ENCODE measurements around the gene EPHB1. TPM values are rescaled to one million over a fixed set of nuclear protein-coding genes. Genes with fewer than 3 reads are reported as not detected.

Gene EPHB1
- polyA plus RNA-seq, 1 experiment, result 0.50 TPM

DNA sequence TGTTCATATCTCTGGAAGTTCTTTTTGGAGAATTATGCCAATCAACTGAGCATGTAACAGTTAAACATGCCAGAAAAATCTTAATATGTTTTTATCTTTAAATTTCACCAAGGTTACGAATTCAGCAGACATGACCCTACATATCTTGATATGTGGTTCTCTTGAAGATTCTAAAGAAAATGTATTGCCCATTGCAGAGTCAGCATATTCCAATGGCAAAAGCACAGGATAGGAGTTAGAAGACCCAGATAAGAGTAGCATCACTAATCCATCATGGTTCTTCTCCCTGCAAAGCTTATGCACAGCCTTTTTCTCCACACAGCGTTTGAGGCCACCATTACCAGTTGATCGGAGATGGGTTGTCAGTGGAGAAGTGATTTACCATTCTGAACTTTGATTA is 402.8 kb downstream of the EPHB1 start:
- no peaks in the 10 kb centered on the region for H3K36me3 ChIP-seq (ENCODE audit: control insufficient read depth, insufficient read depth, low read length)
- H3K27me3 ChIP-seq (ENCODE audit: control insufficient read depth, insufficient read depth, low read length), result no peaks in the 10 kb centered on the region
- ChIA-PET CTCF (interaction anchor here (1.1 kb wide), 1 partner anchor 10 kb away, joined by 4 read pairs; no protein-coding TSS in a partner anchor), POLR2A (no interaction called here)
- no peak for DNase-seq (ENCODE audit: low read depth)
- no peak overlapping the region for H3K4me3 ChIP-seq (ENCODE audit: low read depth, low read length)
- TF ChIP-seq, protein P1, sequence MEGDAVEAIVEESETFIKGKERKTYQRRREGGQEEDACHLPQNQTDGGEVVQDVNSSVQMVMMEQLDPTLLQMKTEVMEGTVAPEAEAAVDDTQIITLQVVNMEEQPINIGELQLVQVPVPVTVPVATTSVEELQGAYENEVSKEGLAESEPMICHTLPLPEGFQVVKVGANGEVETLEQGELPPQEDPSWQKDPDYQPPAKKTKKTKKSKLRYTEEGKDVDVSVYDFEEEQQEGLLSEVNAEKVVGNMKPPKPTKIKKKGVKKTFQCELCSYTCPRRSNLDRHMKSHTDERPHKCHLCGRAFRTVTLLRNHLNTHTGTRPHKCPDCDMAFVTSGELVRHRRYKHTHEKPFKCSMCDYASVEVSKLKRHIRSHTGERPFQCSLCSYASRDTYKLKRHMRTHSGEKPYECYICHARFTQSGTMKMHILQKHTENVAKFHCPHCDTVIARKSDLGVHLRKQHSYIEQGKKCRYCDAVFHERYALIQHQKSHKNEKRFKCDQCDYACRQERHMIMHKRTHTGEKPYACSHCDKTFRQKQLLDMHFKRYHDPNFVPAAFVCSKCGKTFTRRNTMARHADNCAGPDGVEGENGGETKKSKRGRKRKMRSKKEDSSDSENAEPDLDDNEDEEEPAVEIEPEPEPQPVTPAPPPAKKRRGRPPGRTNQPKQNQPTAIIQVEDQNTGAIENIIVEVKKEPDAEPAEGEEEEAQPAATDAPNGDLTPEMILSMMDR (IDR thresholded peaks at IDR 0.05; ENCODE audit: insufficient read depth, low read depth, low read length), result no peak

DNA sequence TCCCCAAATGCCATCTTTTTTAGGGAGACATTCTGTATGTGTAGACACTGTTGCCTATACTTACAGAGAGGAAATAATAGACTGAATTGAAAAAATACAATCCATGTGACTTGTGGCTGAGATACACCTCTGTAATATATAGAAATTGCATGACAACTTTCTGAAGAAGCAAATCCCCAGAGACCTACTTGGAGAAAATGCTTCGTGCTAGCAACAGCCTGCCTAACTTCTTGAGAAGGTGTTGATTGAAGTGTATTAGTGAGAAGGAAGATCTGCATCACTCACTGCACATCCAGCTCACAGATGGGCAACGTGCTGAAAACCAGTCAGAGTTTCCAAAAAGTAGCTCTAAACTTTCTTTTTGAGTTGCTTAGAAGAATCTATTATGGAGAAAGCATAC is 404.1 kb downstream of the EPHB1 start:
- no peak for DNase-seq (ENCODE audit: low read depth)
- POLR2A ChIA-PET, result no interaction called here
- CTCF ChIA-PET, result no interaction called here
- no peaks in the 10 kb centered on the region for H3K27me3 ChIP-seq (ENCODE audit: control insufficient read depth, insufficient read depth, low read length)
- no peaks in the 10 kb centered on the region for H3K36me3 ChIP-seq (ENCODE audit: control insufficient read depth, insufficient read depth, low read length)
- TF ChIP-seq, protein P1 (IDR thresholded peaks at IDR 0.05; ENCODE audit: insufficient read depth, low read depth, low read length), result no peak
- H3K4me3 ChIP-seq (ENCODE audit: low read depth, low read length), result no peak overlapping the region

DNA sequence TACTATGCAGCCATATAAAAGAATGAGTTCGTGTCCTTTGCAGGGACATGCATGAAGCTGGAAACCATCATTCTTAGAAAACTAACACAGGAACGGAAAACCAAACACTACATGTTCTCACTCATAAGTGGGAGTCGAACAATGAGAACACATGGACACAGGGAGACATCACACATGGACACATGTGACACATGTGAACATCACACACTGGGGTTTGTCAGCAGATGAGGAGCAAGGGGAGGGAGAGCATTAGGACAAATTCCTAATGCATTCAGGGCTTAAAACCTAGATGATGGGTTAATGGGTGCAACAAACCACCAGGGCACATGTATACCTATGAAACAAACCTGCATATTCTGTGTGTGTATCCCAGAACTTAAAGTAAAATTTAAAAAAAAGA is 408.0 kb downstream of the EPHB1 start:
- TF ChIP-seq, protein P1 (IDR thresholded peaks at IDR 0.05; ENCODE audit: insufficient read depth, low read depth, low read length), result no peak
- ChIA-PET POLR2A (no interaction called here), CTCF (no interaction called here)
- no peak for DNase-seq (ENCODE audit: low read depth)
- Histone ChIP-seq H3K27me3 (ENCODE audit: control insufficient read depth, insufficient read depth, low read length) (no peaks in the 10 kb centered on the region), H3K4me3 (ENCODE audit: low read depth, low read length) (no peak overlapping the region), H3K36me3 (ENCODE audit: control insufficient read depth, insufficient read depth, low read length) (no peaks in the 10 kb centered on the region)

DNA sequence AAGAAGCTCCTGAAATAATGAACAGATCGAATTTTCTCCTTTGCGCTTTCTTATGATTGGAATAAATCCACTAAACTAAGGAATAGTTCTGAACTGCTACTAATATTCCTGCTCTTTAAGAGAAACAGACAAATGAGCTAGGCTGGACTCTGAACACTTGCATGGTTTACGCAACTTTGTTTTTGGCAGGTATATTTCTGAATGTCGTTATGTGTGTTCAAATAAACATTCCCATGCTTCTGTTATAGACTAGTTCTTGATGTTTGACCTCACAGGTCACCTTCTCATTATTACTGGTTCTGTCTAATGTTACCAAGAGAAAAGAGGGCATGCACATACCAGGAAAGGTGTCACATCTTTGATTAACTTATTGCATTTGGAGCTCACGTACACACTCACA is 418.2 kb downstream of the EPHB1 start:
- Histone ChIP-seq H3K27me3 (ENCODE audit: control insufficient read depth, insufficient read depth, low read length) (no peaks in the 10 kb centered on the region), H3K36me3 (ENCODE audit: control insufficient read depth, insufficient read depth, low read length) (no peaks in the 10 kb centered on the region), H3K4me3 (ENCODE audit: low read depth, low read length) (no peak overlapping the region)
- POLR2A ChIA-PET, result no interaction called here
- CTCF ChIA-PET, result interaction anchor here (1.1 kb wide), 1 partner anchor 13 kb away, joined by 3 read pairs; no protein-coding TSS in a partner anchor
- no peak for DNase-seq (ENCODE audit: low read depth)
- TF ChIP-seq, protein P1 (IDR thresholded peaks at IDR 0.05; ENCODE audit: insufficient read depth, low read depth, low read length), result no peak

DNA sequence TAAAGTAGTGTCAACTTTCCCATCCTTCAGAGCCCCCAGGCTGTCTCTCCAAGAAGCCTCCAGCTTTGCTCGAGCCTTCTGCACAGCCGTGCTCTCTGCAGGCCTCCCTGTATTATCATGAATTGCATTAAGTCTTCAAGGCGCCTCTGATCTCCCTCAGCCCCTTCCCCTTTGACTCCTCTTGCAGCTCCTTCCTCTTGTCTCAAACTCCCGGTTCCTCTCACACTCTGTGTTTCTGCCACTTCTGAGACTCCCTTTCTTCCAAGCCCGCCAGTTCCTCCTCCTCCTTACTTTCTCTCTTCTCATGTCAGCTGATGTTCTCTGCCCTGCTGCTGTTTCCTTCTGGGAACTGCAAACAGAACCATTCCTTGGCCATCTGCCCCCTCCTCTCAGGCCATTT is 418.8 kb downstream of the EPHB1 start:
- H3K27me3 ChIP-seq (ENCODE audit: control insufficient read depth, insufficient read depth, low read length), result no peaks in the 10 kb centered on the region
- no peaks in the 10 kb centered on the region for H3K36me3 ChIP-seq (ENCODE audit: control insufficient read depth, insufficient read depth, low read length)
- no peak for DNase-seq (ENCODE audit: low read depth)
- no peak overlapping the region for H3K4me3 ChIP-seq (ENCODE audit: low read depth, low read length)
- ChIA-PET POLR2A (no interaction called here), CTCF (interaction anchor here (1.1 kb wide), 1 partner anchor 12 kb away, joined by 3 read pairs; no protein-coding TSS in a partner anchor)
- TF ChIP-seq, protein P1 (IDR thresholded peaks at IDR 0.05; ENCODE audit: insufficient read depth, low read depth, low read length), result no peak

Data from BJ (cell line).